GM12891 (cell line): Measurements from ENCODE around the gene HYAL4.
"Not testable (repeated sequence)": the region's sequence is repeated elsewhere in the genome, so short reads cannot be mapped to it uniquely, and the experiment has no call there.

ENCODE experiments used
- PAX5 ChIP-seq: IDR thresholded peaks from 2 replicates; pipeline ENCODE4 v1.6.1; 2011; ENCODE audit warnings: low read length, moderate library complexity, mild to moderate bottlenecking; ENCODE audit not compliant: insufficient read depth, severe bottlenecking
- POLR2A ChIP-seq: IDR thresholded peaks from 2 replicates; pipeline ENCODE4 v1.6.1; 2011; ENCODE audit warnings: low read depth, low read length, control low read depth
- POLR2AphosphoS5 ChIP-seq: IDR thresholded peaks from 2 replicates; pipeline ENCODE4 v1.6.1; 2011; ENCODE audit warnings: low read depth, low read length, control low read depth
- SPI1 ChIP-seq: IDR thresholded peaks from 2 replicates; pipeline ENCODE4 v1.6.1; 2011; ENCODE audit warnings: low read depth, low read length, control low read depth

- not testable (repeated sequence) for TF ChIP-seq POLR2AphosphoS5, POLR2A, PAX5, SPI1
Measured at GRCh38 chr7:123819795-123820194, 25.2 kb upstream of the HYAL4 start.
